SIG-M5 treated with dmso at 0.1 percent for 504 hours (cell line): Measurements from ENCODE around the gene NRXN3.

ENCODE experiments used
- DNase-seq: peaks from one replicate; lab custom pipeline; 2025; ENCODE audit not compliant: unreplicated experiment; lab: John Stamatoyannopoulos, UW

NRXN3 gene

DNA sequence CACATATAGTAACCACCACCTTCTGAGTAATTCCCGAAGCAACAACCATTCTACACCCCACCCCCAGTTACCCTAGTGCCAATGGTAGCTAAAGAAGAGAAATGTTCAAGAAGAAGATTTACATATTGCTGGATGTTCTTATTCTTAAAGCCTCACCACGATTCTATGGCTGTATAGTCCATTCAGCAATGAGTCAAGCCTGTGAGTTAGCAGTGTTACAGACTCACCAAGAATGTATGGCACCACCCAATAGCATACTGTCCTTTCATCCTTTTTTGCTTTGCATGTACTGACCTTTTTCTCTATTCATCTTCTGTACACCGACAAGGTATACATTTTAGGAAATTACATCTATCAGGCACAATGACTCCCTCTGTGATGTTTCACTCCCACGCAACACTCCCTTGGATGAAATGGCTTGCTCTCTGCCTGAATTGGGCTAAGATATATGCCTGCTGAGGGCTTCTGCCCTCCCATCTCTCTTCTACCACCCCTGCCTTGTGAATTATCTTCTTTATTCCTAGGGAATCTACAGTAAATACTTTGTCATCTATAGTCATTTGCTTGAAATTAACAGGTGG is 1095.3 kb downstream of the NRXN3 start:
- no peak for DNase-seq

DNA sequence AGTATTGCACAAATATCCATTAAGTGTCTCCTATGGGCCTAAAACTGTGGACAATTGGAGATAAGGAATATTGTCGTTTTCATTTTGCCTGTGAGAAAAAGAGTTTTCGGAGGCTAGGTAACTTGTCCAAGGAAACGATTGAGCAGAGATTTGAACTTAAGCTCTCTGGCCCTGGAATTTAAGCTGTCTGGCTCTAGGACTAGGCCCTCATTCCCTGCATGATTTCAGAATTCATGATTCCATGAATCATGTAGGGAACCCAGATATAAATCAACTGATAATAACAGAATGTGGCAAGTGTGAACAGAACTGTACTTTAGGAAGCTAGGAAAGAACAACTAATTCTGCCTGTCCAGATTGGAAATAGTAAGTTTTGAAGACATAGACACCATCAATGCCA is 1100.2 kb downstream of the NRXN3 start:
- DNase-seq: no peak

DNA sequence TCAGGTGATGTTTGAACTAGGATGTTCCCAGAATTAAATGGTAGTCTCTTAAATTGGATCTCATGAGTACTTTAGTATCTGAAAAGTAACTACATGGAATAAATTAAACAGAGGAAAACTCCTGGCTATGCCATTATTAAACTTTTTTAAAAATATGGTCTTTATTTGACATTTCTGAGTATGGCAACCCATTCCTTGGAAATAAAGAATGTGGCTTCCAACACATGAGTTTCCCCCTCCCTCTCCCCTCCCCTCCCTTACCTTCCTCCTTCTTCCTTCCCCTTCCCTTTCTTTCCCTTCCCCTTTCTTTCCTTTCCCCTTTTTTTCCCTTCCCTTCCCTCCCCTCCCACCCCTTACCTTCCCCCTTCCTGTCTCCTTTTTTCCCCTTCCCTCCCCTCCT is 1100.9 kb downstream of the NRXN3 start:
- DNase-seq: no peak

DNA sequence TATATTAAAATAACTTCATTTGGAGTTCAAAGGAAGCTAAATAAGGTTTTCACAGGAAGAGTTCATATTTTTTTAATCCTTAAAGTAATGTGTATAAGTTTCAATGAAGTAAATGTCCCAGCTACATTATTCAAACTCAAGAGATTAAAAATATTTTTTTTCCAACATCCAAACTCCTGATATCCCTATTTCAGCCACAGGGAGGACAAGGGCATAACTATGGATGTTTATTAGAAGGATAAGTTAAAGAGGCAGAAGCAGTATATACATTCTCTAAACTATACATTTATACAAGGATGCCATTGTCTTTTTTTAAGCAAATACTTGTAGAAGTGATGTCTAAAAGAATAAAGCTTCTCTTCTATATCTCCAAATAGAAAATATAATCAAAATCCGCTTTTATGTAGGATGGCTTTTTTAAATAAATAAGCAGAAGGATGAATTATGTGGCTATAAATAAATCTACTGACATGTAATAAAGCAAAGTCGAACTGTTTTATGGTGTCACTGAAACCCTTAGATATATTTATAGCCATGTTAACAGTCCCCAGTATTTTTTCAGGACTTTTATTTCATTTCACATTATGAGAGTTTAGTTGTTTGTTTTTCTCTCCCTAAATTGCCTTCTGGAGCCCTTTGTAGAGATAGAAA is 1104.6 kb downstream of the NRXN3 start:
- DNase-seq: no peak

DNA sequence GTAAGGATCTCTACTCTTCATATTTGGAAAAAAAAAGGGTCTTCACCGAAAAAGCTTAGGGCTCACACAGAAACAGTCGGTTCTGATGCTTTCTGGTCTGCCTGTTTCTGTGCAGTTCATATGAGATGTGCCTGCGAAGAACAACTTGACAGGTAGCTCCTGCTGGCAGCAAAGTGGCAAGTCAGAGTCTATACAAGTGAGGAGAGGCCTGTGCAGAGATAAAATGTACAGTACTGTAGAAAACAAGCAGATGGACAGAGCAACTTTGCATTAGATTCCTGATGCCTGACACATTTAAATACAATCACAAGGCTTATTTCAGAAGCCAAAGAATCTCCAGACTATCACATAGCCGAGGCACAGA is 1105.1 kb downstream of the NRXN3 start:
- no peak for DNase-seq

DNA sequence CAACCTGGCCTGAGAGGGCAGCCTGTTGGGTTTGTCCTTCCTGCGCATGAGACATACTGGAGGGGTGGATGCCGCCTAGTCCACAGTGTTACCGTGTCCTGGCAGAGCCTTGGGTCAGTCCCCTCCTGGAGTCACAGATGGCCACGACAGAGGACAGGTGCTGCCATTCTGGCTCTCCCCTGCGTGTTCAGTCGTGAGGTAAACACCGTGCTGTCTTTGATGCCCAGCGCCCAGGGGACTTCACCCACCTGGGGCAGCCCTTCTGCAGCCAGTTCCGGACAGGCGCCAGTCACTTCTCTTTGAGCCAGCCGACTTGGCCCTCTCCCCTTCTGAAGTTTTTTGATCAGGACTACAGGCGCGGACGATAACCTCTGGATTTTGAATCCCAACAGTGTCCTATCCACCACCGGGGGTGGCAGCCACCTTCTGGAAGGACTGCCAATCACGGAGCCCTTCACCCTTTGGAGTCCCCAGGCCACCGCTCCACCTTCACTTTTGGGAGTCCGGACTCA is 1108.2 kb downstream of the NRXN3 start:
- DNase-seq: no peak

DNA sequence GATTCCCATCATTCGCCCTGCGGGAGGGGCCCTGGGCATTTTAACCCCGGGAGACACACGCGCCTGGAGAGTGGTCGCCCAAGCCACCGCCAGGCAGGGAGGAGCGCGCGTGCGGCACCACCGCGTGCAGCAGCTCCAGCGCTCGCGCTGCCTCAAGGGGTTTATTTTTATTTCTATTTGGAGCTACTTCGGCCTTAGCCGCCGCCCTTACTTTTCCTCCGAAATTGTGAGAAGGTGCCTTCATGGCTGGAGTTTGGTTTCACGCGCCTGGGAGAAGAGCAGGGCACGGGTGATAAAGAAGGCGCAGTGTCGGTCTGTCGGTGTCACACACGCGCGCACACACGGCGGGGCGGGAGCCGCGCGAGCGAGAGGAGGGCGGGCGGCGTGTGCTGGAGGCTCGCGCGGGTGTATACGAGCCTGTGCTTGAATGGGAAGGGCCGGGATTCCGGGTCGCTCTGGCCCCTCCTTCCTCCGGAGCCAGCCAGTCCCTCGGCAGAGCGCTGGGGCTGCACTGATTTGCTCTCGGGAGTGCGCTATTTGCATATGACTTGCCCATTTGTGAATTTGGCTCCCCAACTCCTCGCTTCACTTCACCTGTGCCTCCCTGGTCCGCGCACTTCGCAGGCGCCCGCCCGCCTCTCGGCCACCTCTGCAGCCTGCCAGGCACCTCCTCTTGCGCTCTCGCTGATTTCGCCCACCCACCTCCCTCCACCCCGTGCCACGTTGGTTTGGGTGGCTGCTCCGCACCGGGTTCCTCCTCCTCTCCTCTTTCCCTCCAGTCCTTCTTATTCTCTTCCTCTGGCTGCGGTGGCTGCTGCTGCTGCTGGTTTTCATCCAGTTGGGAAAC is 1108.8 kb downstream of the NRXN3 start:
- peak; percentile 41 for DNase-seq

DNA sequence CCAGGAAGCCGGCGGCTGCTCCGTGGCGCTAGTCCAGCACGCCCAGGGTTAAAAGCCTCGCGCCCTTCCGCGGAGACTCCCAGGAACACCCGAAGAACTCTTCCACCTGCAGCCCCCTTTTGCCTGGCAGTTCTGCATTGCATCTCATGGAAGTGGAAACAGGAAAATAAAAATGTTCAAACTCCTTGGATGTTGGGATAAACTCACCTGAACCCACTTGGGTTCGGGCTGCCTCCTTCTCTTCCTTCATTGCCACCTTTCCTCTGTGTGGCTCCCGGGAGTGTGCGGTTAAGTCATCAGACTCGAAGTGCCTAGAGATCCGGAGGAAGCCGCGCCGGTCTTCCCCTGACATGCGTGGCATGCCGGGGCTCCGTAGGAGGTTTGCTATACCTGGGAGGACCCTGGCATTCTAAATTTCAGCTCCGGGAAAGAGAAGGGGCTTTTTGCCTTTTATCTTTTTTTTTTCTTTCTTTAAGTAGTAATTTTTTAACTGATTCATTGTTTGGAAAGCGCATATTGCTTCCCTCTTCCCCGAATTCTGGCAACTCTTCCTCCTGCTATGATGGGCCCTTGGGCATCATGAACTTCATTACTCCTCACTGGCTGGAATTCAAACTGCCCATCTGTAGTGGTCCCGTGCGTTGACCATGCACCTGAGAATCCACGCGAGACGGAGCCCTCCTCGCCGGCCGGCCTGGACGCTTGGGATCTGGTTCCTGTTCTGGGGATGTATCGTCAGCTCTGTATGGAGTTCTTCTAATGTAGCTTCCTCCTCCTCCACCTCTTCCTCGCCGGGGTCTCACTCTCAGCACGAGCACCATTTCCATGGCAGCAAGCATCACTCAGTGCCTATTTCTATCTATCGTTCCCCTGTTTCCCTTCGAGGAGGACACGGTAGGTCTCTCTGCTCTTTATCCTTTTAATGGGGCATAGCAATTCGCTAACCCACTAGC is 1109.7 kb downstream of the NRXN3 start:
- DNase-seq: no peak

DNA sequence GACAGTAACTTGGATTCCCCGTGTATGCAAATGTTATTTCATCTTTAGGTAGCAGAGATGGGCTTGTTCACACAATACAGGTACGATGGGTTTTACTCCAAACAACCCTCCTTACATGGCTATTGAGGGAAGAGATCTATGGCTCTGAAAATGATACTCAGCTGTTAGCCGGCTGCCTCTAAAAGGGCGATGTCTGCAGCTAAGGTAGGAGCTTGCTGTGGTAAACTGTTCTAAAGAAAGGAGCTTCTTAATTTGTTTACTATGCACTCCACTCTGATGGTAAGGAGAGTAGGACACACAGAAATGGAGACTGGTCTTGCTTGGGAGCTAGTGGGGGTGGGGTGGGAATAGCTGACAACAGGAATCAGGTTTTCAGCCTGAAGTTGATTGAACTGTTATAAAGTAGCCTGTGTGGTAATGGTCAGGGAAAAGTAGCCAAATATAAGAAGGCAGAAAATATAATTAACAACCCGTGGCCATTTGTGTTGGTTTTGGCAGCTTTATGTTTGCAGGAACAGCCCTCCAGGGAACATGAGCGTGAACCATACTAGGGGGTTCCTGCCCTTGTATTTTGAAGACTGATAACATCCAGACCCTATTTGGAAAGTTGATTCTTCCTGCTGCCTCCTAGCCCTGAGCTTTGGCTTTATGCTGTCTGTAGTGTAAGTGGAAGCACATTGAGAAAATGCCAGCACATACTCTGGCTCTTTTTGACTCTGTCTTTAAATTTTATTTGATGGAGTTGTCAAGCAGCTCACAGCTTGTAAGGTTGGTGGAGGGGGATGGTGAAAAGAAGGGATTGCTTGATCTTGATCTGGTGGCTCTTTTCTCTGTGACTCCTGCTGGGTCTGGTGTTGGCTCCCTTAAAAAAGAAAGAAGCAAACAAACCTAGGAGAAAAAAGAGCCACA is 1111.3 kb downstream of the NRXN3 start:
- no peak for DNase-seq

DNA sequence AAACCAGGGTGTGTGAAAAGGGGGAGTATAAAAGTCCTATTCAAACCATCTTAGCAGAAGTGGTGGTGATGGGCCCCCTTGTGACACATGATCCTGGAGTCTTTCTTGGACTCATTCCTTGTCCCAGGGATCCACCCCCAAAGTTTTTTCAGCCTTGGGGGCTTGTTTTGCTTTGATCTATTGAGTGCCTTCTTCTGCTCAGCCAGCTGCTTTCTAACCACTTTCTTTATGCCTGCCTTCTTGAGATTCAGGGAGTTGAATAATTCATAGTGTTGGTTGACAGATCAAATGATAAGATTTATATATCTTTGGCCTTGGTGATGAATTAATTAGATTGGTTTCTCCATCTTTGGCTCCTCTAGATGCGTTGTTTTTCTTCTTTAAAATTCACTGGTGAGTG is 1114.4 kb downstream of the NRXN3 start:
- no peak for DNase-seq

DNA sequence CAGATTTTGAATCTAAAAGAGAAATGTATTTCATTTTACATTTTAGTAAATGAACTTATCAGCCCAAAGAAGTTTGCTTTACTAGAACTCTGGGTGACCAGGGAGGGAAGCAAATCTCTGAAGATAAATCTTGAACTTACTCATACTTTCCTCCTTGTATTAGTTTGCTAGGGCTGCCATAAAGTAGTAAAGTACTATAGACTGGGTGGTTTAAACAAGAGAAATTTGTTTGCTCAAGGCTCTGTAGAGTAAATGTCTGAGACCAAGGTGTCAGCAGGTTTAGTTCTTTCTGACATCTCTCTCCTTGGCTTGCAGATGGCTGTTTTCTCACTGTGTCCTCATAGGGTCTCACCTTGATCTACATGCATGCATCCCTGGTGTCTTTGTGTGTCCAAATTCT is 1115.1 kb downstream of the NRXN3 start:
- DNase-seq: no peak

DNA sequence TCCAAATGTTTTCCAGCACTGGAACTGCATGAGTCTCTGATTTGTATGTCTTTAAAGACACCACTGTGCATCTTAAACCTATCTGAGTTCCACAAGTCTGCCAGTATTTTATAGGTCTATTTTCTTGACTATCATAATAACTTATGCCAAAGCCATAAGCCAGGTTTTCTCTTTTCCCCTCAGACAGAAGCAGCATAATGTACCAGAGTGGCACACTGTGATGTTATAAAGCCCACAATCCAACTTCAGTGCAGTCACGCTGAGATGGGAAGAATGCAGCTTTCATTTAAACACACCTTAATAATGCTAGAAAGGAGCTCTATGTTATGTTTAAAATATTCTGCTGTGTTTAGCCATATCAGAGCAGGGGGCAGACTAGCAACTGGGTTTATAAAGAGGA is 1117.8 kb downstream of the NRXN3 start:
- DNase-seq: no peak

DNA sequence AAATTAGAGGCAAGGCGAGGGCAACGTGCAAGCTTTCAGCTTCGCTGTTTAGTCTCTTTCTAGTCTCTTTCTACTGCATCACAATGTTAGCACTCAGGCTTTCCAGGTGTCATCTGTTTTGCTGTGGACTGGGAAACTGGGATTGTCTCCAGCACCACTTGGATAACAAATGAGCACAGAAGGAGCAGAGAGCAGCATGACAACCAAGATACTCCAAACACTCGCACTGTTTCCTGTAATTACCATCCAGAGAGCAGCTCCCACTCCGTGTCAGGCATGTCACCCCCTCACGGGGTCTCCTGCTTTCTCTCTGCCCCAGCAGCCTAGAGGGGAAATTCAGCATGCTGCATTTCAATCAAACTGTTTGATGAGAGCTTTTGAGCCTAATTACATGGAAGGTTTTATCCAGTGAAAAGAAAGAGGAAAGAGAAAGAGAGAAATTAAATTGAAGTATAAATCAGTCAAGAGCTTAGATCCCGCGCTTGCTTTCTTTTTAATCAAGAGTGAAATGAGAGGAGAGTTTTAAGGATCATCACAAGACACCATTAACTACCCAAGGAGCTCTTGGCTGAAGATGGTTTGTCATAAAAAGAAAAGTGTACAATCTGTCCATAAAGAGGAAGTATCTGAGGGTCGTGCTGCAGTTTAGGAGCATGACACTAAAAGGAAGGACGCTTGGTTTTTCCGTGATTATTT is 1123.5 kb downstream of the NRXN3 start:
- no peak for DNase-seq

DNA sequence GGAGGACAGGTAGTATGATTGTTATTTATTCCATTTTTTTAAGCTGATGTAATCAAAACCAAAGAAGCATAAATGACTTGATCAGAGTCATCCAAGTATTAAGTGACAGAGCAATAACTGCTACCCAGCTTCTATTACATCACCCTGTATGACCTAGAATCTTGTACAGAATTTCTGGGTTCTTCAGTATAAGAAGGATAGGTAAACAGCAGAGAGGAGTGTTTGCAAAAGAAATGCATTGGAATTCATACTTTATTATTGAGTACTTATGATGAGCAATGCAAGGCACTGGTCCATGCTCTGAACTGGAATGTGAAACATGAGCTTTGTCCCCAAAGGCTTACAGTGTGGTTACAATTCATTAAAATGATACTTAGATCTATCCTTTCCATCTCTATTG is 1124.3 kb downstream of the NRXN3 start:
- DNase-seq: no peak

DNA sequence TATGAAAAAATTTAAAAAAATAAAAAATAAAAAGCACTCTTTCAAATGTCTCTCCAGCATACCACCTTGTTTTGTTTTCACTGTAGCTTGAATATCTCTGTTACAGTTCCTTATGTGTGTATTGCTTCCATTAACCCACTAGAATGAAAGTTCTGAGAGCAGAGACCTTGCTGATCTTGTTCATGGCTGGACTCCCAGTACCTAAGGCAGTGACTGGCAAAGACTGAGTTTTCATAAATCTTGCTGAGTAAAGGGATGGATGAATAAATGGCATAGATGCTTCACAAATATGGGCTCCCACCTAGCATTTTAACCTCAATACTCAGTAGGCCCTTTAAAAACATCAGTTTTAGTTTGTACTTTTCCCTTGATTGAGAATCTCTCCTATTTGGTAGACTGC is 1125.2 kb downstream of the NRXN3 start:
- DNase-seq: no peak

DNA sequence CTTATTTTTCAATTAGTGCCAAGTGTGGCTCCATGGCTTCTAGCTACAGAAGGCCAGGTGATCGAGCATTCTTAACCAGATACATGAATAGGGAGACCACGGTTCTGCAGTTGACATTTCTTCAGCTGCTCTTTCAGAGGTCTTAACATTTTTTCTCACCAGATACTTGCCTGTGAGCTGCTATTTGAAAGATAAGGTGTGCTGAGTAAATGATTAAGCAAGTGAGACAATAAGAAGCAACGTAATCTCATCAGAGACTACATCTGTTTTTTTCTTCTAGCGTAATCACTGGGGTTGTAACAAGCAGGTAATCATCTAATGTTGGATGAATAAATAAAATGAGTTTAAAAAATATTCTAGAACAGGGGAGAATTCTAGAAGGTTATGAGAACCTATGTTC is 1128.2 kb downstream of the NRXN3 start:
- DNase-seq: no peak

DNA sequence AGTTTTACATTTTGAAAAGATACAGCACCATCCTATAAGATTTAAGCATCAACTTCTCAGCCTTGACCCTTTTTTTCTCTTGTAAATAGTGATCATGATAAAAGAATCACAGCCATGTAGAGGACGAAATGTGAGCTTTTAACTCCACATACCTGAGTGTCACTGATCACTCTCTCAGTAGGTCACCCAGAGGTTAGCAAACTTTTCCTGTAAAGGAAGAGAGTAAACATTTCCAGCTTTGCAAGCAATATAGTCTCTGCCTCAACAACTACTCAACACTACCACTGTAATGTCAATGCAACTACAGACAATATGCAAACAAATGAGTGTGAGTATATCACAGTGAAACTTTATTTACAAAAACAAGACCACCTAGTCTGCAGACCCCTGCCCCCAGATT is 1129.0 kb downstream of the NRXN3 start:
- no peak for DNase-seq

DNA sequence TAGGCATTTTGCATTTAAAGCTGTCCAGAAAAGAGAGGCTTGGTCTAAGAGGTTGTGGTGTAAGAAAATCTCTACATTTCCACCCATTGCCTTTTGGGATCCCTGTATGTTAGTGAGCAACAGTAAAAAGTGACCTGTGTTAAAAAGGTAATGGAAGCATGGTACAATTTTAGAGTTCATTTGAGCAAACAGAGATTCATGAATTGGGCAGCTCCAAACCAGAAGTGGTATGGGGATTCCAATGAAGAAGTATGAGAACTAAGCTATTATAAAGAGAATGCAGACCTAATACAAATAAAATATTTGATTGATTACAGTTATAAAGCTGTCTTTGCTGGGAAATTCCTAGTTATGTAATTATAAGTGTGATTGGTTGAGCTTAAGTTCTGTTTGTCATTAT is 1134.1 kb downstream of the NRXN3 start:
- no peak for DNase-seq

DNA sequence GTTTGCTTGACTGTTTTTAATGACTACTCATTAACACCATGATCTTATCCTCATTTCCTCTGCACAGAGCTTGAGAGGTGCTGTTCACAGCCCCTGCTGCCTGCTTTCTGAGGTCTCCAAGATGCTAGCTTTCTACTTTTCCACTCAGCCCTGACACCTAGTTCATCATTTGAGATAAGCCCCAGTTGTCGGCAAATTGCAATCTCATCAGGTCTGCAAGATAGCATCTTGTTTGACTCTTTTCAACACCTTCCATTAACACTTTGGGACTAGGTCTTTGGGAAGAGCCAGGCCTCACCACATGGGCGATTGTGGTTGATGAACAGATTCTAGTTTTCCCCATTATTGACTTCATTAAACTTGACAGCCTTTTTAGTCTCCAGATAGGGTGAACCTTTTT is 1136.4 kb downstream of the NRXN3 start:
- DNase-seq: no peak
